A549 (cell line): ENCODE results near the gene KCNAB2. TPM values are rescaled to one million over a fixed set of nuclear protein-coding genes. Genes with fewer than 3 reads are reported as not detected.

Experiments used
- ATAC-seq, 2 experiments: fragments of 200-7000 bp in 1 of 2; fragments of >200 bp in 1 of 2; cut with Nextera tagmentation in 1 of 2; cut with Tn5 transposase in 1 of 2; 3 replicates each; pipeline versions ENCODE4 v1.8.0 to v1.9.1; 2018 to 2020; ENCODE audit warnings: mild to moderate bottlenecking in 1 of 2, moderate library complexity in 1 of 2
- CTCF ChIA-PET: fragments of 300-600 bp; sonication (Branson Sonifier 250); formaldehyde crosslinking; extraction: SDS; loops from one replicate; lab custom pipeline; 2021; ENCODE audit warnings: antibody characterized with exemption, inconsistent platforms; lab: Yijun Ruan, JAX
- POLR2A ChIA-PET: fragments of 350-600 bp; formaldehyde crosslinking; extraction: SDS; loops from one replicate; lab custom pipeline; 2021; ENCODE audit warnings: antibody characterized with exemption, inconsistent platforms; lab: Yijun Ruan, JAX
- DNase-seq, 2 experiments: peaks; one replicate each; pipeline versions ENCODE4 v3.0.0 to v3.0.0-alpha.2; 2011 to 2016; ENCODE audit warnings: low read depth in 1 of 2, low spot score in 1 of 2
- FAIRE-seq: peaks from 2 replicates; lab custom pipeline; 2011; peaks lifted over from hg19 to GRCh38; lab: Jason Lieb, UNC
- H3K27ac ChIP-seq, 2 experiments: fragments of >200 bp; sonication (Bioruptor Twin); formaldehyde crosslinking; 3 replicates each; pipeline ENCODE4 v1.5.1; 2016 to 2017
- H3K4me1 ChIP-seq: fragments of >200 bp; sonication (Bioruptor Twin); formaldehyde crosslinking; 3 replicates; pipeline ENCODE4 v1.6.1; 2016
- H3K4me2 ChIP-seq: fragments of >200 bp; sonication (Bioruptor Twin); formaldehyde crosslinking; 3 replicates; pipeline ENCODE4 v1.6.1; 2016
- H3K4me3 ChIP-seq: fragments of >200 bp; sonication (Bioruptor Twin); formaldehyde crosslinking; 3 replicates; pipeline ENCODE4 v1.5.1; 2016
- H3K9me3 ChIP-seq: fragments of >200 bp; sonication (Bioruptor Twin); formaldehyde crosslinking; 3 replicates; pipeline ENCODE4 v1.6.1; 2016
- BHLHE40 ChIP-seq: IDR thresholded peaks from 2 replicates; pipeline ENCODE4 v1.6.1; 2012; ENCODE audit warnings: low read depth, low read length, inconsistent platforms
- CBX2 ChIP-seq: fragments of 200-600 bp; sonication (generic); IDR thresholded peaks from 2 replicates; pipeline ENCODE4 v1.6.1; 2016; ENCODE audit warnings: low read depth, mild to moderate bottlenecking, borderline replicate concordance
- CBX8 ChIP-seq: fragments of 200-600 bp; sonication (generic); IDR thresholded peaks from 2 replicates; pipeline ENCODE4 v1.6.1; 2016
- CHD2 ChIP-seq: fragments of 150-350 bp; IDR thresholded peaks from 2 replicates; pipeline ENCODE4 v1.6.1; 2014; ENCODE audit warnings: low read length; ENCODE audit not compliant: partially characterized antibody
- CHD4 ChIP-seq: fragments of 200-600 bp; sonication (generic); IDR thresholded peaks from 2 replicates; pipeline ENCODE4 v1.6.1; 2016; ENCODE audit warnings: antibody characterized with exemption, mild to moderate bottlenecking, borderline replicate concordance
- ESRRA ChIP-seq: fragments of 150-350 bp; IDR thresholded peaks from 2 replicates; pipeline ENCODE4 v1.6.1; 2014; ENCODE audit warnings: mild to moderate bottlenecking, low read length, borderline replicate concordance
- HOXB5 ChIP-seq: fragments of 250-450 bp; sonication (Bioruptor Pico); IDR thresholded peaks from 2 replicates; pipeline ENCODE4 v1.5.0; 2020; ENCODE audit warnings: mild to moderate bottlenecking, moderate library complexity
- JUN ChIP-seq, 2 experiments: fragments of >200 bp; sonication (Bioruptor Twin); formaldehyde crosslinking; IDR thresholded peaks; 2 replicates in 1 of 2; 3 replicates in 1 of 2; pipeline ENCODE4 v1.6.1; 2016 to 2017
- MAZ ChIP-seq: fragments of 150-350 bp; IDR thresholded peaks from 2 replicates; pipeline ENCODE4 v1.6.1; 2014; ENCODE audit warnings: antibody characterized with exemption, low read depth, low read length, borderline replicate concordance
- NPAS2 ChIP-seq: fragments of 250-450 bp; sonication (Bioruptor Pico); IDR thresholded peaks from 2 replicates; pipeline ENCODE4 v1.8.0; 2022; ENCODE audit warnings: mild to moderate bottlenecking, moderate library complexity, borderline replicate concordance
- PHF8 ChIP-seq: fragments of 200-600 bp; sonication (generic); IDR thresholded peaks from 2 replicates; pipeline ENCODE4 v1.6.1; 2016; ENCODE audit warnings: low read depth, mild to moderate bottlenecking, antibody characterized with exemption, moderate library complexity, borderline replicate concordance
- POLR2AphosphoS2 ChIP-seq: conservative IDR thresholded peaks from 2 replicates; pipeline ENCODE4 v1.6.1; 2012; ENCODE audit warnings: low read length, improper control_type of control experiment, inconsistent platforms
- RAD21 ChIP-seq, 2 experiments: fragments of >200 bp in 1 of 2; sonication (Bioruptor Twin) in 1 of 2; formaldehyde crosslinking in 1 of 2; IDR thresholded peaks in 1 of 2; conservative IDR thresholded peaks in 1 of 2; 2 replicates in 1 of 2; 3 replicates in 1 of 2; pipeline ENCODE4 v1.6.1; 2012 to 2018; ENCODE audit warnings: inconsistent platforms in 1 of 2
- RARB ChIP-seq: fragments of 250-450 bp; sonication (Bioruptor Pico); IDR thresholded peaks from 2 replicates; pipeline ENCODE4 v1.8.0; 2021; ENCODE audit warnings: mild to moderate bottlenecking, moderate library complexity
- RNF2 ChIP-seq: fragments of 200-600 bp; sonication (generic); IDR thresholded peaks from 2 replicates; pipeline ENCODE4 v1.6.1; 2016; ENCODE audit warnings: low read depth, mild to moderate bottlenecking, antibody characterized with exemption, moderate library complexity, borderline replicate concordance
- ZC3H11A ChIP-seq: fragments of 450-650 bp; IDR thresholded peaks from 2 replicates; pipeline ENCODE4 v1.6.1; 2014; ENCODE audit warnings: antibody characterized with exemption, mild to moderate bottlenecking
- WGBS: methylation state at CpG from one replicate; pipeline ENCODE4 v1.1.6; 2017; ENCODE audit errors: missing lambda C conversion rate; 5-methylcytosine and 5-hydroxymethylcytosine counted together
- polyA plus RNA-seq, 4 experiments: library from polyadenylated mRNA; depleted of rRNA in 3 of 4; stranded (reverse); fragments of >200 nt; fragmentation: RNase III in 1 of 4; extraction: RNeasy Plus Mini Kit Qiagen cat#74134 plus additional on column Dnase treatment in 1 of 4; gene quantifications; 2 replicates in 3 of 4; 3 replicates in 1 of 4; pipeline ENCODE4 v1.2.3, GENCODE V29; 2011 to 2017
- TF ChIP-seq, protein P1 (sequence below): fragments of 250-450 bp; sonication (Bioruptor Pico); IDR thresholded peaks from 2 replicates; pipeline ENCODE4 v1.5.0; 2020; ENCODE audit warnings: low read depth, mild to moderate bottlenecking, moderate library complexity
- TF ChIP-seq, protein P2 (sequence below): fragments of >200 bp; sonication (Bioruptor Twin); formaldehyde crosslinking; IDR thresholded peaks from 3 replicates; pipeline ENCODE4 v1.6.1; 2016
- TF ChIP-seq, protein P3 (sequence below): fragments of >200 bp; sonication (Bioruptor Twin); formaldehyde crosslinking; IDR thresholded peaks from 2 replicates; pipeline ENCODE4 v1.6.1; 2016
- TF ChIP-seq, protein P4 (sequence below): fragments of 150-350 bp; IDR thresholded peaks from 2 replicates; pipeline ENCODE4 v1.6.1; 2014; ENCODE audit warnings: low read depth, mild to moderate bottlenecking, low read length
- TF ChIP-seq, protein P5 (sequence below): fragments of 200-600 bp; sonication (generic); IDR thresholded peaks from 2 replicates; pipeline ENCODE4 v1.6.1; 2016; ENCODE audit warnings: antibody characterized with exemption, mild to moderate bottlenecking, moderate library complexity
- TF ChIP-seq, protein P6 (sequence below): fragments of 450-650 bp; IDR thresholded peaks from 2 replicates; pipeline ENCODE4 v1.6.1; 2014; ENCODE audit warnings: antibody characterized with exemption

KCNAB2 gene
- polyA plus RNA-seq, 2 of the 4 experiments (the other 2 are of a cell fraction) = 7.3 to 9.9 TPM

DNA sequence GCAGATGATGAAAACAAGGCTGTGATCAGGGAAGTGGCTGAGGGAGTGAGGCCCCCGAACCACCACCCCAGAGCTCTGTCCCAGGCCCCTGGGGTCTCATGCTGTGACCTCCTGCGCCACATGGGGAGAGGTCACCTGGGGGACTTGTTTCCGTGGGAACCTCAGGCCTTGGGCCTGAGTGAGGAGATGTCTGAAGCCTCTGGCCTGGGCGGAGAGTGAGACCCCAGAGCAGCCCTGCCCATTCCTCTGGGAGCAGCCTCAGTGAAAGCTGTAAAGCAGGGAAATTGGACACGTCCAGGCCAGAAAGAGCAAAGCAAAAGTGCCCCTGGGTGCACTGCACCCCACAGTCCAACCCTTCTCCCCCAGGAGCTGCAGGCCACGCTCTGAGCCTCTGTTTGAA, 37.0 kb upstream of the KCNAB2 start (continued):
- TF ChIP-seq ZC3H11A = no peak
- no peak for TF ChIP-seq MAZ
- TF ChIP-seq, protein P1, sequence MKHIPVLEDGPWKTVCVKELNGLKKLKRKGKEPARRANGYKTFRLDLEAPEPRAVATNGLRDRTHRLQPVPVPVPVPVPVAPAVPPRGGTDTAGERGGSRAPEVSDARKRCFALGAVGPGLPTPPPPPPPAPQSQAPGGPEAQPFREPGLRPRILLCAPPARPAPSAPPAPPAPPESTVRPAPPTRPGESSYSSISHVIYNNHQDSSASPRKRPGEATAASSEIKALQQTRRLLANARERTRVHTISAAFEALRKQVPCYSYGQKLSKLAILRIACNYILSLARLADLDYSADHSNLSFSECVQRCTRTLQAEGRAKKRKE (CRISPR knock-in tag) = no peak
- TF ChIP-seq JUN (IDR thresholded peaks at IDR 0.05) = no peak
- no peak for TF ChIP-seq RAD21 (conservative IDR thresholded peaks at IDR 0.05 in 1 of 2, IDR thresholded peaks at IDR 0.05 in 1 of 2)
- no peak for TF ChIP-seq ESRRA
- TF ChIP-seq POLR2AphosphoS2 = no peak

DNA sequence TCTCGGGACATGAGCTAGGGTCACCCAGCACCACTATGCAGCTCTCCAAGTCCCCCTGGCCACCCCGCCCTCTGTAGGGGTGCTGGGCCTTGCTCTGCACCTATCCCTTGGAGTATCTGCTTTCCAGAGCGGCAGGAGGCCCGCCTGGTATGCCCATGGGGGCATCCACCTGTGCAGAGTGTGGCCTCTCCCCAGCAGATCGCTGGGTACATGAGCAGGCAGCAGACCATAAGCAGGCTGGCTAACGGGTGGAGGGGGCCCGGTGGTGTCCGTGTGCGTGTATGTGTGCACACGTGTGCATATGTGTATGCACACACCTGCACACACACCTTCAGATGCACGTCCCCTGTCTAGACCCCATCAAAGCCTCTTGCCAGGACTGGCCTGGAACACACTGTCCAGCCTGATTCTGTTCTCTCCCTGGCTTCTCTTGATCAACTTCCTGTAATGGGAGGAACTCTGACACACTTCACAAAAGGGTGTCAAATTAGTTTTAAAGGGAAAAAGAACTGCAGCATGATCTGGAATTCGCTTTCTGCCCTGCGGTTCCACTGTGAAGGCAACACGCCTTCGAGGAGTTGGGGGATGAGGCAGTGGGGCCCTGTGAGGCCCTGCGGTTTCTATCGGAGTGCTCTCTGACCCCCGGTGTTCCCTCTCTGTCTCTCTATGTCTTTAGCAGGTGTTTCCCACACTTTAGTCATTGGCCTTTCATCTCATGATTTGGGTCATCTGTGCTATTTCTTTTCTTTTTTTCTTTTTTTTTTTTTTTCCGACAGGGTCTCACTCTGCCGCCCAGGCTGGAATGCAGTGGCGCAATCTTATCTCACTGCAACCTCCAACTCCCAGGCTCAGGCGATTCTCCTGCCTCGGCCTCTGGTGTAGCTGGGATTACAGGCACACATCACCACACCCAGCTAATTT, 36.3 kb upstream of the KCNAB2 start:
- FAIRE-seq = no peak
- H3K4me1 ChIP-seq = no peaks in the 10 kb centered on the region
- no peak for ATAC-seq
- H3K4me2 ChIP-seq = no peak overlapping the region
- WGBS = 87% methylated on average over 15 of the region's 23 CpGs
- H3K4me3 ChIP-seq = no peak overlapping the region
- no peak overlapping the region for H3K27ac ChIP-seq
- ChIA-PET POLR2A (no interaction called here), CTCF (interaction anchor here (1.2 kb wide), 1 partner anchor 10 kb away, joined by 3 read pairs; no protein-coding TSS in a partner anchor)
- TF ChIP-seq, protein P2, sequence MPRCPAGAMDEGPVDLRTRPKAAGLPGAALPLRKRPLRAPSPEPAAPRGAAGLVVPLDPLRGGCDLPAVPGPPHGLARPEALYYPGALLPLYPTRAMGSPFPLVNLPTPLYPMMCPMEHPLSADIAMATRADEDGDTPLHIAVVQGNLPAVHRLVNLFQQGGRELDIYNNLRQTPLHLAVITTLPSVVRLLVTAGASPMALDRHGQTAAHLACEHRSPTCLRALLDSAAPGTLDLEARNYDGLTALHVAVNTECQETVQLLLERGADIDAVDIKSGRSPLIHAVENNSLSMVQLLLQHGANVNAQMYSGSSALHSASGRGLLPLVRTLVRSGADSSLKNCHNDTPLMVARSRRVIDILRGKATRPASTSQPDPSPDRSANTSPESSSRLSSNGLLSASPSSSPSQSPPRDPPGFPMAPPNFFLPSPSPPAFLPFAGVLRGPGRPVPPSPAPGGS = no peak
- TF ChIP-seq, protein P3, sequence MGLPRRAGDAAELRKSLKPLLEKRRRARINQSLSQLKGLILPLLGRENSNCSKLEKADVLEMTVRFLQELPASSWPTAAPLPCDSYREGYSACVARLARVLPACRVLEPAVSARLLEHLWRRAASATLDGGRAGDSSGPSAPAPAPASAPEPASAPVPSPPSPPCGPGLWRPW = no peak
- TF ChIP-seq, protein P1 (CRISPR knock-in tag) = no peak
- TF ChIP-seq RNF2 (no peak), NPAS2 (CRISPR knock-in tag) (no peak), CHD4 (no peak), RARB (CRISPR knock-in tag) (no peak), CBX2 (no peak), ESRRA (no peak), RAD21 (conservative IDR thresholded peaks at IDR 0.05 in 1 of 2, IDR thresholded peaks at IDR 0.05 in 1 of 2) (no peak), CHD2 (no peak), HOXB5 (CRISPR knock-in tag) (no peak), BHLHE40 (no peak), PHF8 (no peak), CBX8 (no peak)
- TF ChIP-seq, protein P4, sequence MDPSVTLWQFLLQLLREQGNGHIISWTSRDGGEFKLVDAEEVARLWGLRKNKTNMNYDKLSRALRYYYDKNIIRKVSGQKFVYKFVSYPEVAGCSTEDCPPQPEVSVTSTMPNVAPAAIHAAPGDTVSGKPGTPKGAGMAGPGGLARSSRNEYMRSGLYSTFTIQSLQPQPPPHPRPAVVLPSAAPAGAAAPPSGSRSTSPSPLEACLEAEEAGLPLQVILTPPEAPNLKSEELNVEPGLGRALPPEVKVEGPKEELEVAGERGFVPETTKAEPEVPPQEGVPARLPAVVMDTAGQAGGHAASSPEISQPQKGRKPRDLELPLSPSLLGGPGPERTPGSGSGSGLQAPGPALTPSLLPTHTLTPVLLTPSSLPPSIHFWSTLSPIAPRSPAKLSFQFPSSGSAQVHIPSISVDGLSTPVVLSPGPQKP = no peak
- TF ChIP-seq, protein P5, sequence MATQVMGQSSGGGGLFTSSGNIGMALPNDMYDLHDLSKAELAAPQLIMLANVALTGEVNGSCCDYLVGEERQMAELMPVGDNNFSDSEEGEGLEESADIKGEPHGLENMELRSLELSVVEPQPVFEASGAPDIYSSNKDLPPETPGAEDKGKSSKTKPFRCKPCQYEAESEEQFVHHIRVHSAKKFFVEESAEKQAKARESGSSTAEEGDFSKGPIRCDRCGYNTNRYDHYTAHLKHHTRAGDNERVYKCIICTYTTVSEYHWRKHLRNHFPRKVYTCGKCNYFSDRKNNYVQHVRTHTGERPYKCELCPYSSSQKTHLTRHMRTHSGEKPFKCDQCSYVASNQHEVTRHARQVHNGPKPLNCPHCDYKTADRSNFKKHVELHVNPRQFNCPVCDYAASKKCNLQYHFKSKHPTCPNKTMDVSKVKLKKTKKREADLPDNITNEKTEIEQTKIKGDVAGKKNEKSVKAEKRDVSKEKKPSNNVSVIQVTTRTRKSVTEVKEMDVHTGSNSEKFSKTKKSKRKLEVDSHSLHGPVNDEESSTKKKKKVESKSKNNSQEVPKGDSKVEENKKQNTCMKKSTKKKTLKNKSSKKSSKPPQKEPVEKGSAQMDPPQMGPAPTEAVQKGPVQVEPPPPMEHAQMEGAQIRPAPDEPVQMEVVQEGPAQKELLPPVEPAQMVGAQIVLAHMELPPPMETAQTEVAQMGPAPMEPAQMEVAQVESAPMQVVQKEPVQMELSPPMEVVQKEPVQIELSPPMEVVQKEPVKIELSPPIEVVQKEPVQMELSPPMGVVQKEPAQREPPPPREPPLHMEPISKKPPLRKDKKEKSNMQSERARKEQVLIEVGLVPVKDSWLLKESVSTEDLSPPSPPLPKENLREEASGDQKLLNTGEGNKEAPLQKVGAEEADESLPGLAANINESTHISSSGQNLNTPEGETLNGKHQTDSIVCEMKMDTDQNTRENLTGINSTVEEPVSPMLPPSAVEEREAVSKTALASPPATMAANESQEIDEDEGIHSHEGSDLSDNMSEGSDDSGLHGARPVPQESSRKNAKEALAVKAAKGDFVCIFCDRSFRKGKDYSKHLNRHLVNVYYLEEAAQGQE = no peak
- TF ChIP-seq, protein P6, sequence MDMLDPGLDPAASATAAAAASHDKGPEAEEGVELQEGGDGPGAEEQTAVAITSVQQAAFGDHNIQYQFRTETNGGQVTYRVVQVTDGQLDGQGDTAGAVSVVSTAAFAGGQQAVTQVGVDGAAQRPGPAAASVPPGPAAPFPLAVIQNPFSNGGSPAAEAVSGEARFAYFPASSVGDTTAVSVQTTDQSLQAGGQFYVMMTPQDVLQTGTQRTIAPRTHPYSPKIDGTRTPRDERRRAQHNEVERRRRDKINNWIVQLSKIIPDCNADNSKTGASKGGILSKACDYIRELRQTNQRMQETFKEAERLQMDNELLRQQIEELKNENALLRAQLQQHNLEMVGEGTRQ = no peak
- no peaks in the 10 kb centered on the region for H3K9me3 ChIP-seq
- DNase-seq = no peak
